NCI-H345 (cell line): Measurements from ENCODE around the gene IGSF21.
"Not testable (repeated sequence)": the region's sequence is repeated elsewhere in the genome, so short reads cannot be mapped to it uniquely, and the experiment has no call there.

Experiments used
- DNase-seq: peaks from one replicate; lab custom pipeline; 2025; lab: John Stamatoyannopoulos, UW

Gene IGSF21

GRCh38 chr1:18401921-18402320 is 294.3 kb downstream of the IGSF21 start:
- DNase-seq = no peak

GRCh38 chr1:18404460-18404859 is 296.9 kb downstream of the IGSF21 start:
- no peak for DNase-seq

DNA sequence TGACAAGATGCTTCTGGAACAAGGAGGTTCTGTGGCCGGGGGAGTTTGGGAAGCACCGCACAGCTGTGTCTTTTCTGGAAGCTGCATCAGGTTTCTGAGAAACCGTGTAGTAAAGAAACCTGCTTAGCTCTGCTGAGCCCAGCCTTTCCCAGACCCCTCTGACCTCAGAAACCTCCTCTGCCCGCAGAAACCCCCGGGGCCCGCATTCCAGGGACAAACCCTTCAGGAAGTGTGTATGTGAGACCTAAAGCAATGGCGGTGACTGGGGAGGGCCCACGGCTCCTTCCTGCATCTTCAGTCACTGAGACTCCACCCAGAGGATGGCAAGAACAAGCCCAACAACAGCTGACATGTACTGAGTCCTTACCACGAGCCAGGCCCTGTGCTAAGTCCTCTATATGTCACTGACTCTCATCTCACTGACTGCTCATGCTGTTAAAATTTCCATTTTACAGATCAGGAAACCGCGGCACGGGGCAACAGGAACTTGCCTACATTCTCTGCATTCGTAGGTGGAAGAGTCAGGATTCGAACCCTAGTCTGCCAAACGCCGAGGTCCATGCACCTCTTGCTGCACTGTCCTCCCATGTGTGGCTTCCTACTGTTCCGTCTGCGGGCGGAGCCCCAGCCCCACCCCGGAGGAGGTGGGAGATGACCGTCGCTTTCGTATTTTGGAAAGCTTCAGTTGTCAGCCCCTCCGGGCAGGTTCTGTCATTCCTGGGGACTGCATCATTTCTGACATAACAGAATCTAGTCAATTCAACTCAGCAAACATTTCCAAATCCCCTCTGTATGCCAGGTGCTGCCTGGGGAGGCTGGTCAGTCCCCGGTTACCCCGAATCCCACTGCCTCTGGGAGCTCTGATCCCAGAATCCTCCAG is 299.8 kb downstream of the IGSF21 start:
- no peak for DNase-seq

GRCh38 chr1:18408656-18409370 is 301.2 kb downstream of the IGSF21 start:
- no peak for DNase-seq

DNA sequence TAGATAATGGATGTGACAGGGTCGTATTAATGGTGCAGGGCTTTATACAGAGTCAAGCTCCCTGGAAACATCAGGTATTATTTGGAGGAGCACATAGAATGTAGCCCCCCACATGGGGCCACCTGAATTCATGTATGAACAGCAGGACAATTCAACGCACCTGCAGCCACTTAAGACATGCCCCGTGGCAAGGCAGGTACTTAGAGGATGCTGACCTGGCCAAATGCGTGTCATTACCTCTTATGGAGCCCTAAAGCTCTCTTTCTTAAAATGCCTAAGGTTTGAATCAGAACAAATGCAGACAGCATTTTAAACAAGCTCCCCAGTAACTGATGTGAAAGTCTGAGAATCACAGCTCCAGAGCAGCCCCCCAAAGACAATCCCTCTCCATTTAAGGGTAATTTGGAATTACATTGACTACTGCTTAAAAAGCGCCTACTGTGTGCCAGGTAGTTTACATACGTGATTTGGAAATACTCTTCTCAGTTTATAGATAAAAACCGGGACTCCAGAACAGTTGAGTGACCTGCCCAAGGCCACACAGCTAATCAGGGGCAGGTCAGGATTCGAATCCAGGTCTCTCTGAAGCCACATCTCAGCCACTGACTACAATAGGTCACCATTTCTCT is 302.1 kb downstream of the IGSF21 start:
- DNase-seq = no peak

DNA sequence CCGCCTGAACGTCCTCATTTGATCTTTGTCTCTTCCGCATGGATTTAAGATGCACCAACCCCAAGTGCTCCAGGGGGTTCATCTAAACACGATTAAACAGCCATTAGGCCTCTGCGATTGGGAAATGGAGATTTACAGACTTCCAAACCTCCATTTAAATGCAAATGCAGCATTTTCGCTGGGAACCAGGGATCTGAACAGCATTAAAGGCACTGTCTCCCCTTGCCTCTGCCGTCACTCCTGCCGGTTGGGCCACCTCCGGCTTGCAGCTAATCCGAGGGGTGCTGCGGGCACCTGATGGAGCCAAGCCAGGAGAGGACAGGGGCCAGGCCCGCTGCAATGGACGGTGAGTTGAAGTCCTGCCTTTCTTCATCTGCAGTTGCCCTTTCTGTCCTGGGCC is 302.8 kb downstream of the IGSF21 start:
- no peak for DNase-seq

GRCh38 chr1:18411321-18411720 is 303.7 kb downstream of the IGSF21 start:
- no peak for DNase-seq

GRCh38 chr1:18411820-18412641 is 304.4 kb downstream of the IGSF21 start:
- no peak for DNase-seq

DNA sequence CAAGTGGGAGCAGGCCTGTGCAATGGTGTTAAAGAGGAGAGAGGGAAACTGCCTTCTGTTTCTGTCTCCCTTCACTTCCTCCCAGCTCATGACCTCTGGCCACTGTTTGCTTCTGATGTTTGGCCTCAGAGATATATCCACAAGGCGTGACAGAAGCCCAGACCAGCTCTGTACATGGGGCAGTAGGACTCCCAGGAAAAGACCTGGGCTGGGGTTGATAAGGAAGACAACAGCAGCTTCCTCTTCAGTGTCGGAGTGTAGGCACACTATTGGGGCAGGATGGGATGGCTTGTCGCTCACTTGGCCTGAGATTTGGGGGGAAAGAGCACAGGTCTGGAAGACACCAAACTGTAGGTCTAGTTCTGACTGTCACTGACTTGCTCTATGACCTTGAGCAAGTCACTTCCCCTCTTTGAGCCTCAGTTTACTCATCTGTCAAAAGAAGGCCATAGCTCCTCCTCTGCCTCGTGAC is 305.3 kb downstream of the IGSF21 start:
- no peak for DNase-seq

DNA sequence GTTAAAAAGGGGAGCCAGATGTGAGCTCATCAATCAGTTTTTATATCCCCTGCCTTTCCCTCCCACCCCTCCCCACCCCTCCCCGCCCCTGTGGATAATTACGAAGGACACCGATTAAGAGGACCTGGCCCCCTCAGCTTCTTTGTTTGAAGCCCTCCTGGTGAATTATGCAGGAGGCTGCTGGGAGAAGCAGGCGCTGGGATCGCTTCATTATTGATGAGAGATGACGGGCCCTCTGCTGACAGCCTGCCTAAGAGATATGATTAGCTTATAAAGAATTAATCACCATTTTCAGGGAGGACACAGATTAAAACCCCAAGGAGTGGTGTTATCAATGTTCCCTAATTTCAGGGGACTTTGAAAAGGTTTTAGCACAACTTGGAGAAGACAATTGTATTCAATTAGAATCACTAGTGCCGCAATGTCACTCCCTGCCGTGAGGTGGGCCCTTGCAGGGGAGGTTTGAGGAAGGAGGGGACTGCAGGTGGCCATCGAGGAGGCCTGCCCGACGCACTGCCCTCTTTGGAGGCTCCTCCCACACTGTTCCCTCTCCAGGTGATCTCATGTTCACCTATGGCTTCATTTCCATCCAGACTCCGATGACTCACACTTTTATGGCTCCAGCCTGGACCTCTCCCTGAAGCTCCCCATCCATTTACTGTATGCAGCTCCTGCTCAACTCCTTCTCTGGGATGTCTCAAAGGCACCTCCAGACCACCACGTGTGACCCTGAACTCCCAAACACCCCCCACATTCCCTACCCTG is 306.1 kb downstream of the IGSF21 start:
- no peak for DNase-seq

GRCh38 chr1:18414321-18414720 is 306.7 kb downstream of the IGSF21 start:
- DNase-seq = no peak

- no peak for DNase-seq
Observed at GRCh38 chr1:18414872-18415447, 307.4 kb downstream of the IGSF21 start.

DNA sequence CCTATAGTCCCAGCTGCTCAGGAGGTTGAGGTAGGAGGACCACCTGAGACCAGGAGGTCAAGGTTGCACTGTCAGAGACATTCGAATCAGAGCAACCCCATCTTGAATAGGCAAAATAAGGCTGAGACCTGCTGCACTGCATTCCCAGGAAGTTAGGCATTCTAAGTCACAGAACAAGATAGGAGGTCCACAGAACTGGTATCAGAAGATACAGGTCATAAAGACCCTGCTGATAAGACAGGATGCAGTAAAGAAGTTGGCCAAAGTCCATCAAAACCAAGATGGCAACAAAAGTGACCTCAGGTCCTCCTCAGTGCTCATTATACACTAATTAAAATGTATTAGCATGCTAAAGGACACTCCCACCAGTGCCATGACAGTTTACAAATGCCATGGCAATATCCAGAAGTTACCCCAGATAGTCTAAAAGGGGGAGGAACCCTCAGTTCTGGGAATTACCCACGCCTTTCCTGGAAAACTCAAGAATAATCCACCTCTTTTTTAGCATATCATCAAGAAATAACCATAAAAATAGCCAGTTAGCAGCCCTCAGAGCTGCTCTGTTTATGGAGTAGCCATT is 307.9 kb downstream of the IGSF21 start:
- no peak for DNase-seq

- DNase-seq = not testable (repeated sequence)
Observed at GRCh38 chr1:18416126-18416525, 308.5 kb downstream of the IGSF21 start.

DNA sequence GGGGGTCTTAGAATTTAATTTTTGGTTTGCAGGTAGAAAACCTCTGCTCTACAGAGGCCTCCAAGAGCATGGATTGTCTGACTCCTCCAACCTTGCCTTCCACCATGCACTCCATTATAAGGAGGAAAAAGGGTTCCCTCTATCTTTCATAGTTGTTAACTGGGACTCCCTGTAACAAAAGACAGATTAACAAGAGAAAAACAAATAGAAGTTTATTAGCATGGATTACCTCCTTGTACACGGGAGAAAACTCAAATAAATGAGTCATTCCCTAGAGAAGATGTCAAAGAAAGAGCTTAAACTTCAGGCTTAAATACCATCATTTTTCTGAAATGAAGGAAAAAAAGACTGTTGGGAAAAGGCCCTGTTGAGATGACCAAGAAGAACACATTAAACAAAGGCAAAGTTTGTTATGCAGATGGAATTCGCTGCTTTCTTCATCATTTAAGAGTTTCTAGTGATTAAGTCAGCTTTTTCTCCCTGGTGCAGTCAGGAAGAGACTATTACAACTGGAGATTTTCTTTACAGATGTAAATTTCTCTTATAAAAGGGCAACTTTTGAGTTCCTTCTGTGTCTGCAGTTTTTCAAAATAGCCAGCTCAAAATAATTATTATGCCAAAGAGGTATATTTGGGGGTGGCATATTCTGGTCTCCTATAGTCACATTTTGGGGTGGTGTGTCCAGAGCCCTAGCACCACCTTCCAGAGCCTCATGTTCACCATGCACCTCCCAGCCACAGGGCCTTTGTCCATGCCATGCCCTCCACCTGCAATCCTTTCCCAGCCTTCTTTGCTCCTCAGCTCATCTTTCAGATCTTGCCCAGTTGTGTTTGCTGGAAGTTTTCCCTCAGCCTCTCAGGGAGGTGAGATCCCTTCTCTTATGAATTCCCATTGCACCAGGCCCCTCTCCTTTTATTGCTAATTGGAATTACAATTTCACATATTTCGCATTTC is 310.0 kb downstream of the IGSF21 start:
- DNase-seq = no peak

GRCh38 chr1:18419113-18419844 is 311.7 kb downstream of the IGSF21 start:
- no peak for DNase-seq

GRCh38 chr1:18419845-18420184 is 312.2 kb downstream of the IGSF21 start:
- no peak for DNase-seq

GRCh38 chr1:18422076-18422777 is 314.6 kb downstream of the IGSF21 start:
- no peak for DNase-seq
